Motor neuron (in vitro differentiated cells): Measurements from ENCODE around the gene TUBA8. TPM values are rescaled to one million over a fixed set of nuclear protein-coding genes. Genes with fewer than 3 reads are reported as not detected.
"Not testable (repeated sequence)": the region's sequence is repeated elsewhere in the genome, so short reads cannot be mapped to it uniquely, and the experiment has no call there.

ENCODE experiments used
- ATAC-seq, 8 experiments: fragments of 200-7000 bp; cut with Tn5 transposase; replicated peaks in 6 of 8; 2 replicates each; pipeline ENCODE4 v1.8.0; 2021; ENCODE audit warnings: mild to moderate bottlenecking in 8 of 8, moderate library complexity in 8 of 8
- H3K27ac ChIP-seq, 2 donors: fragments of 250-450 bp; sonication (Bioruptor Pico); 2 replicates each; pipeline ENCODE4 v1.9.0; 2021; ENCODE audit warnings: antibody characterized with exemption in 2 of 2, mild to moderate bottlenecking in 2 of 2, moderate library complexity in 1 of 2
- H3K4me1 ChIP-seq, 2 donors: fragments of 250-450 bp; sonication (Bioruptor Pico); replicated peaks in 1 of 2; 2 replicates each; pipeline ENCODE4 v1.6.1; 2021; ENCODE audit warnings: antibody characterized with exemption in 2 of 2, mild to moderate bottlenecking in 2 of 2, moderate library complexity in 1 of 2
- H3K4me3 ChIP-seq, 5 donors: fragments of 250-450 bp; sonication (Bioruptor Pico); 2 replicates each; pipeline ENCODE4 v1.9.0; 2021; ENCODE audit warnings: antibody characterized with exemption in 5 of 5, mild to moderate bottlenecking in 5 of 5, moderate library complexity in 4 of 5
- WGBS, 10 experiments: fragments of 450-650 bp; shearing (Covaris generic); methylation state at CpG; one replicate each; pipeline ENCODE4 v1.0.0; 2022; 5-methylcytosine and 5-hydroxymethylcytosine counted together
- in situ Hi-C, 9 experiments: fragments of 400-800 bp; cut with MboI; loops; one replicate each; pipeline ENCODE4 v1.15.0; 2021; ENCODE audit warnings: low sequenced_read_pairs in 9 of 9, low pct_unique_long_range_greater_than_20kb in 2 of 9; ENCODE audit not compliant: unreplicated experiment in 9 of 9
- total RNA-seq, 8 experiments: library from RNA; unstranded; fragments of 300-600 nt; gene quantifications; 2 replicates each; pipeline versions ENCODE4 v1.2.3 to v1.2.4, GENCODE V29; 2022

TUBA8 gene
- total RNA-seq, 8 experiments from 2014 or later = 0.54 to 2.5 (median 2.0) TPM

DNA sequence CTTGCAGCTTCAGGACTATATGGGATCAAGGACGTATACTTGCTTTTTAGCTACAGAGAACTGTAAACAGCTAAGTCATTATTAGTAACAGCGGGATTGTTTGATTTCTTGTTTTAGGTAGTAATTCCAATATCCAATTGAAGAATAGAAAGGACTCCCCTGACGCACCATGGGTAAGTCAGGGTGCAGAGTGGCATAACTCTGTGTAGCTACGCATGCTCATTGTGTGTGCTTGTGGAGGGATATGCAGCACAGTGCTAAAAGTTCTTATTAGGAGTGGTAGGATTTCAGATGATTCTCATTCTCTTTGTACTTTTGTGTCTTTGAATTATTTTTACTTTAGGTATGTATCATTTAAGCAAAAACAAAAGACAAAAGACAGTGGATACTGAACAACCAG is 40.6 kb upstream of the TUBA8 start:
- Histone ChIP-seq H3K27ac (no peak overlapping the region), H3K4me1 (no peaks in the 10 kb centered on the region), H3K4me3 (no peak overlapping the region)
- in situ Hi-C loops = loop anchor here in 6 of 9 experiments (10.0 to 25.0 kb wide), 3 partner anchors 158 to 235 kb away; no protein-coding TSS in a partner anchor
- no peak for ATAC-seq
- 60 to 100% (median 88%) methylated on average over 1 to 4 of the region's 4 CpGs; no CpG with 5 or more reads in 1 of the 10 experiments for WGBS, 10 experiments

DNA sequence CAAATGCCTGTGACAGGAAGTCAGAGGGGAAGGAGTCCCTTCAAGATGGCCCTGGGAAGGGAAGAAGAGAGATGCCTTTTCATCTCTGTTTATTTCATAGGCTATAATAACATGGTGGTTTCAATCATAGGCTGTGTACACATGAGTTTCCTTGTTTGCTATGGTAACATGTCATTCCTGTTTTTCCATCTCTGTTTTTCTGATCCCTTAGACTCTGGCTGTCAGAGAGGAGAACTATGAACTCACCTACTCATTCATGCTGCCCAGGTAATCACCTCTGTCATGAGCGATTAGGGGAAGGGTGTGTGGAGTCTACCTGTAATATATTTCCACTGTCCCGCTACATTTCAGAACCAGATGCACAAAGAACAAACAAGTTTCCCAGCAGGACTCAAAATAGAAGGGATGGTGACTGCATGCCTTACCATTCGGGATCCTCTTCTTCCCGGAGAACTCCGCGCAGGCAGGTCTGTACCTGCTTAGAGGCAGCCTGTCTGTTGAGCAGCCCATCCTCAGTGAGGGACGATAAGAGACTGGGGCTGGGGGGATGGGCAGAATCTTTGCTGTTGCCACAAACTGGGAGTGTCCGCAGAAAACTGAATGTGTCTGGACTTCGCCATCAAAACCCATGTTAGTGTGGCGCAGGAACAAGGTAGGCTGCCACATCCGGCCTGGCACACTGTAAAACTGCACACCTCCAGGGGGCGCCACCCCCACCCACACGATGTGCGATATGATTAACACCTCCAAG is 39.9 kb upstream of the TUBA8 start:
- in situ Hi-C loops = loop anchor here in 6 of 9 experiments (10.0 to 25.0 kb wide), 3 partner anchors 158 to 236 kb away; no protein-coding TSS in a partner anchor
- Histone ChIP-seq H3K27ac (no peak overlapping the region), H3K4me3 (no peak overlapping the region), H3K4me1 (peaks cover 0 to under 1% of the 10 kb centered on the region in 2 donors)
- no peak for ATAC-seq
- 63 to 100% (median 79%) methylated on average over 1 to 9 of the region's 14 CpGs; no CpG with 5 or more reads in 1 of the 10 experiments for WGBS, 10 experiments

DNA sequence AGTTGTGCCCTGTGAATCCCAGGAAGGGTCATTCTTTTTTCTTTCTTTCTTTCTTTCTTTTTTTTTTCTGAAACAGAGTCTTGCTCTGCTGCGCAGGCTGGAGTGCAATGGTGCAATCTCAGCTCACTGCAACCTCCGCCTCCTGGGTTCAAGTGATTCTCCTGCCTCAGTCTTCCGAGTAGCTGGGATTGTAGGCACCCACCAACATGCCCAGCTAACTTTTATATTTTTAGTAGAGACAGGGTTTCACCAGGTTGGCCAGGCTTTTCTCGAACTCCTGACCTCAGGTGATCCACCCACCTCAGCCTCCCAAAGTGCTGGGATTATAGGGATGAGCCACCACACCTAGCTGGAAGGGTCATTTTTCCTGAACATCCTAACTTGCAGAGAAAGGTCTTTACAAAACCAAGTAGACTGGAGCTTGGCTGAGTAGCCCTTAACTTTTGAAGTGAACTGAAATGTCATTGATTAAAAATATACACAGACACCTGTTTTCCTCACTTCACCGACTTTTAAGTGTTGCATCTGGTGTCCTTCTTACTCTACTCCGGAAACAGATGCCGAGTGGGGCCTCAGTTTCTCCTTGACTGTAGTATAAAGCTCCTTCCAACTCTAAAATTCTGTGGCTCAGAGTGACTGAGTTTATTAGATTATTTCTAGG is 39.2 kb upstream of the TUBA8 start:
- not testable (repeated sequence) for H3K4me3 ChIP-seq, H3K27ac ChIP-seq, ATAC-seq, H3K4me1 ChIP-seq
- WGBS, 10 experiments = 67 to 100% (median 79%) methylated on average over 1 to 7 of the region's 7 CpGs; no CpG with 5 or more reads in 1 of the 10 experiments
- in situ Hi-C loops = loop anchor here in 6 of 9 experiments (10.0 to 25.0 kb wide), 3 partner anchors 159 to 237 kb away; no protein-coding TSS in a partner anchor

DNA sequence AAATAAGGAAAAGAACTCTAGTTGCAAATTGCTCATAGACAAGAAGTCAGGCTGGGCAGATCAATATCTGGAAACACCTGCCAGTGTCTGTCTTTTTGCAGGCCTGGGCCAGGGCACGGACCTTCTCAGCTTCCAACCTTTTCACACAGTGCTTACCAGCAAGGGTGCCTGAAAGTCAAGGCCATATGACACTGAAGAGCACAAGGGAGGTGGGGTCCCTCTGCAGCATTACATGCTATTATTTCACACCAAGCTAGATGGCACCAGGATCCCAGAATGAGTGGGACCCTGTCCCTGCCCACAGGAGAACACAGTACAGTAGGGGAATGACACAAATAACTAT is 38.7 kb upstream of the TUBA8 start:
- no peak overlapping the region for H3K4me3 ChIP-seq
- no peak for ATAC-seq
- no peak overlapping the region for H3K27ac ChIP-seq
- H3K4me1 ChIP-seq = peaks cover 8 to 10% of the 10 kb centered on the region in 2 donors
- WGBS, 10 experiments = 57 to 83% methylated on average over 1 of the region's 1 CpG; no CpG with 5 or more reads in 8 of the 10 experiments
- in situ Hi-C loops = loop anchor here in 6 of 9 experiments (10.0 to 25.0 kb wide), 3 partner anchors 160 to 237 kb away; no protein-coding TSS in a partner anchor

DNA sequence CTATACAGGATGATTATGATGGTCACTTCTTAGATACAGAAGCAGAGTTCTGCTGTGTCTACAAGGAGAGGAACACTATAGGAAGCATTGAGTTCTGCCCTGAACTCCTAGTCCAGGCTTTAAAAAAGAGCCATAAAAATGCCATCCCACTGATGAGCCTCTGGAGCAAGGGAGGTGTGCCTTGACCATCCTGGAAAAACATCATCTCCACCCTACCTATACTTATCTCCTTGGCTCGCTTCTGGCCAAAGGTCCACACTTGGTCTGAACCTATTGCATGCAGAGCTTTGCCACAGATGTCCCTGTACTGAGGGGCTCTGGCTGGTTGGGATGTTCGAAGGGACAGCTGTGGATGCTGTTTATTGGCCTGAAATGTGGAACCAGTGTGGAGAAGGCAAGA is 37.1 kb upstream of the TUBA8 start:
- no peak overlapping the region for H3K27ac ChIP-seq
- peaks cover 10% of the 10 kb centered on the region in 2 donors for H3K4me1 ChIP-seq
- ATAC-seq = no peak
- no peak overlapping the region for H3K4me3 ChIP-seq
- in situ Hi-C loops = loop anchor here in 6 of 9 experiments (10.0 to 25.0 kb wide), 3 partner anchors 161 to 239 kb away; no protein-coding TSS in a partner anchor
- WGBS, 10 experiments = 0 to 100% (median 80%) methylated on average over 1 of the region's 2 CpGs; no CpG with 5 or more reads in 5 of the 10 experiments

DNA sequence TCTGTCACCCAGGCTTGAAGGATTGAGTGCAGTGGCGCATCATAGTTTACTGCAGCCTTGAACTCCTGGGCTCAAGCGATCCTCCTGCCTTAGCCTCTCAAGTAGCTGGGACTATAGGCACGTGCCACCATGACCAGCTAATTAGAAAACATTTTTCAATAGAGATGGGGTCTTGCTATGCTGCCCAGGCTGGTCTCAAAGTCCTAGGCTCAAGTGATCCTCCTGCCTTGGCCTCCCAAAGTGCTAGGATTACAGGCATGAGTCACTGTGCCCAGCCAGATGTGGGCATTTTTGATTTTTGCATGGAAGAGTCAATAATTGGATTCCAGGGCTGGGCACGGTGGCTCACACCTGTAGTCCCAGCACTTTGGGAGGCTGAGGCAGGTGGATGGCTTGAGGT is 36.7 kb upstream of the TUBA8 start:
- in situ Hi-C loops = loop anchor here in 6 of 9 experiments (10.0 to 25.0 kb wide), 3 partner anchors 162 to 239 kb away; no protein-coding TSS in a partner anchor
- not testable (repeated sequence) for ATAC-seq, H3K27ac ChIP-seq, H3K4me3 ChIP-seq
- 31 to 92% (median 74%) methylated on average over 2 of the region's 4 CpGs; no CpG with 5 or more reads in 6 of the 10 experiments for WGBS, 10 experiments
- peaks cover 13 to 14% of the 10 kb centered on the region in 2 donors for H3K4me1 ChIP-seq

DNA sequence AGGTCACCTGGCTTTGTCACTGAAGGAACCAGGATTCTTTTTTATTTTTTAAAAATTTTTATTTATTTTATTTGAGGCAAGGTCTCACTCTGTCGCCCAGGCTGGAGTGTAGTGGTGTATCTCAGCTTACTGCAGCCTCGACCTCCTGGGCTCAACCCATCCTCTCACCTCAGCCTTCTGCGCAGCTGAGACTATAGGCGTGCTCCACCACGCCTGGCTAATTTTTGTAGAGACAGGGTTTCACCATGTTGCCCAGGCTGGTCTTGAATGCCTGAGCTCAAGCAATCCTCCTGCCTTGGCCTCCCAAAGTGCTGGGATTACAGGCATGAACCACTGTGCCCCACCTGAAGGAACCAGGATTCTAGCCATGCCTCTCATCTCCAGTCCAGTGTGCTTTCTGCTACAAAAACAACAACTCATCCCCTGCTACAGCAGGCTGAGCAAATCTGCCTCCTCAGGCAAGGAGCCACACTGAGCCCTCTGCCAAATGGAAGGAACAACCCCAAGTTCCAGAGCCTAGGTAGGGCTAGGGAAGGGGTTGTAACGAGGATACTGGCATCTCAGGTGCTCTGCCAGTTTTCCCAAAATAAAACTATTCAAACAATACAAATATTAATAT is 35.4 kb upstream of the TUBA8 start:
- Histone ChIP-seq H3K4me3 (no peak overlapping the region), H3K4me1 (peaks cover 16 to 18% of the 10 kb centered on the region in 2 donors), H3K27ac (no peak overlapping the region)
- no peak for ATAC-seq
- 67 to 84% (median 79%) methylated on average over 1 to 6 of the region's 6 CpGs; no CpG with 5 or more reads in 2 of the 10 experiments for WGBS, 10 experiments
- in situ Hi-C loops = loop anchor here in 5 of 9 experiments (10.0 kb wide), 1 partner anchor 240 kb away; no protein-coding TSS in a partner anchor

DNA sequence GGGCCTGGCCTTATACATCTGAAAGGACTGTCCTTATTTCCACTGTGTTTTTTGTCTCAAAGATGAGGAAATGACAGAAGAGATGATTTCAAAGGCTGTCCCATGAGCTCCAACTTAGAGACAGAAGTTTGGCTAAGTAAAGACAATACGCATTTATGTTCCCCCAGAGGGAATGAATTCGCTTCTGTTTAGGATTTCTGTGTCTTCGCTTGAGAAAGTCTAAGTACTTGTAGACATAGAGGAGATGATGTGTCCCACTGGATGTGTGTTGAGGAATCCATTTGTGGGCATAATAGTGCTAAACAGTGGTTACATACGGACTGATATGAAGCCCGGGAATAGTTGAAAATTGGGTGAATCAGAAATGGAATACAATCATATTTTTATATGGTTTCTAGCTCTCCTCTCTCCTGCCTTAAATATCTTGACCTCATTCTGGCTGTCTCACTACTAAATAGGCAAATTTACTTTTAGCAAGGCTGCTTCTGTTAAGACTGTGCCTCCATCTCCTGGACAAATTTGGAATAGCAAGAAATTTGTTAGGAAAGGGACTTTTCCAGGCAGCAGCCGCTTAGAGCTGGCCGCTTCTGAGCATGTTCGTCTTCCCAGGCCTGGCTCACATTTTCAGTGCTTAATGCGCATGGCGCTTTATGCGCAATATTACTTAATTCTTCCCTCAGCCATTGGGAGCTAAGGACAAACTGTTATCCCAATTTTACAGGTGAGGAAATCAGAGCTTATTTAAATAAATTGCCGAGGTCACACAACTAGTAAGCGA is 34.7 kb upstream of the TUBA8 start:
- in situ Hi-C loops = loop anchor here in 5 of 9 experiments (10.0 kb wide), 1 partner anchor 241 kb away; no protein-coding TSS in a partner anchor
- H3K27ac ChIP-seq = no peak overlapping the region
- ATAC-seq = peak; percentile 10 to 34 (median 26)
- 0 to 30% (median 13%) methylated on average over 1 to 11 of the region's 13 CpGs; no CpG with 5 or more reads in 1 of the 10 experiments for WGBS, 10 experiments
- H3K4me1 ChIP-seq = peaks cover 16 to 18% of the 10 kb centered on the region in 2 donors
- H3K4me3 ChIP-seq = peak overlapping the region in 1 of 5 donors; percentile 8

DNA sequence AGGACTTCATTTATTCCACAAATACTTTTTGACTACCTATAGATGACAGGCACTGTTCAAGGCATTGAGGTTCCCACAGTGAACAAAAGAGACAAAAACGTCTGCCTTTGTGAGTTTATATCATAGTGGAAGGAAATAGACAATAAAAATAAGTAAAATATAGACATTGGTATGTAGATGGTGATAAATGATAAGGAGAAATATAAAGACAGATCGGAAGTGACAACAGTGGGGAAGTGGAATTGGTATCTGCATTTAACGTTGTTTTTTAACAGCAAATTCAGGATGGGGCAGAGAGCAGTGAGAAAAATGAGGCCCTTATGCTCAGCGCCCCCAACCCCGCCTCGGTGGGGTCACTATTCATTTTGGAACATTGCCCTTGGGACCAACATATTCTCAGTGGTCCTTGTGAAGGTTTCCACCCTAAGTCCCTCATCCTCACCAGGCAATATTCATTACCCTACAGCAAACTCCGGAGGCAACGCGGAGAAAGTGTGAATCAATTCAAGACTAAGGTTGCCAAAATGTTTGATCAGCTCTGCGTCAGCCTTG is 33.4 kb upstream of the TUBA8 start:
- peak overlapping the region; percentile 55 to 91 (median 68) for H3K4me3 ChIP-seq
- peak overlapping the region in 1 of 2 donors; percentile 72 for H3K27ac ChIP-seq
- ATAC-seq = no peak
- in situ Hi-C loops = loop anchor here in 5 of 9 experiments (10.0 kb wide), 1 partner anchor 242 kb away; no protein-coding TSS in a partner anchor
- H3K4me1 ChIP-seq = peaks cover 16 to 18% of the 10 kb centered on the region in 2 donors
- WGBS, 10 experiments = 0 to 45% (median 14%) methylated on average over 1 to 10 of the region's 10 CpGs

DNA sequence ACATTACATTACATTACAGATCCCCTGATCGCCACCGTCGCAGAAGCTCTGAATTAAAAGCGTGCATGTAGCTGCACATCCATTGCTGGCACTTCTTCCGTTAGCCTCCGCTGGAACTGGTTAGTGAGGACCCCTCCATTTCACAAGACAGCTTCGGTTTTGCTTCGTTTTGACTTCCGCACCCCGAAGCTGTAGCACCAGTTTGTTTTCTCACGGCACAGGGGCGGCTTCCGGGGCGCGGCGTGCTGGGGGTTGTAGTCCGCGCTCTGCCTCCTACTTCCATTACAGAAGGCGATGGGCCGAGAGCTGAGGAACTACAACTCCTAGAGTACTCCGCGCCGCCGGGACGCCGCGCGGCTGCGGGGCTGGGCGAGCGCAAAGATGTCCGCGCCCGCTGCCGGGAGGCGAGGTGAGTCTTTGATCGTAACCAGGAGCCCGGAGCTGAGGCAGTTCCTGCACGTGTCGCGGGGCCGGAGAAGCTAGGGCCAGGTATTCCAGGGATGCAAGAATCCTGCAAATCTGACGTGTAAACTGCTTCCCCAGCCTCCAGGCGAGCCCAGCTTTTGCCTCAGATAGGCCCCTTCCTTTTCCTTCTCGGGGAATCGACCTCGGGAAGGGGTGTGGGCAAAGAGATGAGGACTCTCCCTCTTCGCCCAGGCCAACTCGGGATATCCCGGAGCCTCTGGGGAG is 32.8 kb upstream of the TUBA8 start, which contains the start of gene PEX26:
Gene PEX26 (plus strand): TSS at position 352 of the 690 bp plus-strand sequence. CDS start 387 bp downstream, outside the sequence.
- H3K4me1 ChIP-seq = peaks cover 16 to 18% of the 10 kb centered on the region in 2 donors
- WGBS, 10 experiments = 0 to 14% (median 0%) methylated on average over 1 to 28 of the region's 50 CpGs; no CpG with 5 or more reads in 2 of the 10 experiments
- in situ Hi-C loops = loop anchor here in 5 of 9 experiments (10.0 kb wide), 1 partner anchor 243 kb away; no protein-coding TSS in a partner anchor
- H3K27ac ChIP-seq = peak within 1 kb of the TSS; percentile 22 to 73
- ATAC-seq = peak; percentile 95 to 100 (median 99)
- peak within 1 kb of the TSS; percentile 55 to 91 (median 68) for H3K4me3 ChIP-seq
